Adrenal gland (tissue), 12 donors: ENCODE results near the gene PTK6. TPM values are rescaled to one million over a fixed set of nuclear protein-coding genes. Genes with fewer than 3 reads are reported as not detected.

Source experiments
- DNase-seq, 7 donors: peaks; one replicate each; pipeline ENCODE4 v3.0.0-alpha.2; 2019 to 2020
- H3K27ac ChIP-seq, 5 donors: fragments of 200-600 bp; sonication (generic) in 4 of 5; 1 replicate in 3 of 5; 2 replicates in 2 of 5; pipeline versions ENCODE4 v1.5.1 to v1.8.0; 2016 to 2020; ENCODE audit warnings: mild to moderate bottlenecking in 1 of 5
- H3K27me3 ChIP-seq: fragments of 200-600 bp; 2 replicates; pipeline ENCODE4 v1.8.0; 2021
- H3K36me3 ChIP-seq, 2 donors: fragments of 200-600 bp; replicated peaks in 1 of 2; 1 replicate in 1 of 2; 2 replicates in 1 of 2; pipeline versions ENCODE4 v1.5.1 to v1.8.0; 2018 to 2022
- H3K4me1 ChIP-seq, 2 donors: fragments of 200-600 bp; replicated peaks in 1 of 2; 1 replicate in 1 of 2; 2 replicates in 1 of 2; pipeline versions ENCODE4 v1.5.1 to v1.8.0; 2018 to 2021
- H3K4me3 ChIP-seq, 4 donors: fragments of 200-600 bp; sonication (generic) in 3 of 4; one replicate each; pipeline ENCODE4 v1.5.1; 2016 to 2018
- H3K9me3 ChIP-seq, 3 donors: fragments of 200-600 bp; sonication (generic) in 1 of 3; replicated peaks in 1 of 3; 1 replicate in 2 of 3; 2 replicates in 1 of 3; pipeline versions ENCODE4 v1.5.1 to v1.8.0; 2016 to 2021
- CTCF ChIP-seq, 6 experiments: fragments of 450-650 bp in 4 of 6; fragments of 200-600 bp in 2 of 6; sonication (generic) in 1 of 6; IDR thresholded peaks; 1 replicate in 5 of 6; 2 replicates in 1 of 6; pipeline versions ENCODE4 v1.5.1 to v1.8.0; 2016 to 2021; ENCODE audit warnings: antibody characterized with exemption in 6 of 6, mild to moderate bottlenecking in 2 of 6, moderate library complexity in 1 of 6
- POLR2A ChIP-seq, 2 donors: fragments of 450-650 bp; IDR thresholded peaks; one replicate each; pipeline ENCODE4 v1.6.1; 2017; ENCODE audit warnings: antibody characterized with exemption in 2 of 2, mild to moderate bottlenecking in 2 of 2, moderate library complexity in 1 of 2
- WGBS, 4 donors: extraction: QIAGEN DNeasy Blood & Tissue Kit in 2 of 4; methylation state at CpG; one replicate each; pipeline versions ENCODE4 v1.1.5 to v1.1.7; 2013 to 2017; 5-methylcytosine and 5-hydroxymethylcytosine counted together
- intact Hi-C, 2 donors: fragments of 100-400 bp; cut with DNase I; formaldehyde crosslinking; loops; one replicate each; pipeline versions ENCODE4 v1.14.1 to v1.15.0; 2022 to 2023
- polyA plus RNA-seq, 3 donors: library from polyadenylated mRNA; stranded (reverse); fragments of 200-250 nt in 2 of 3; fragments of 350-450 nt in 1 of 3; fragmentation: Illumina TruSeq in 1 of 3; extraction: RNeasy Lipid Tissue Mini Kit (QIAGEN cat#74804) in 1 of 3; gene quantifications; one replicate each; pipeline ENCODE4 v1.2.3, GENCODE V29; 2013 to 2014
- total RNA-seq, 9 donors: library from RNA; depleted of rRNA in 4 of 9; stranded (reverse); fragments of >200 nt in 4 of 9; fragments of 120-200 nt in 1 of 9; fragmentation: NEBNext Ultra II Directional in 1 of 9; extraction: Animal tissue kit (Norgen Biotek cat#: 25700) in 1 of 9; gene quantifications; one replicate each; pipeline versions ENCODE4 v1.1.0 to v1.2.4, GENCODE V29; 2013 to 2023
- donor health status: healthy with polysubstance abuse.
- donor health status: Bipolar disorder and iron deficiency.
- donor health status: DM: yes; HTN: yes; CAD: no.
- donor health status: DM: no; HTN: no; CAD: no.
- donor health status: DM: no; HTN: no; CAD: no.
- donor health status: DM: yes; HTN: yes; CAD: no.

Gene PTK6
- total and polyA plus RNA-seq, 12 donors, result 0.19 to 0.72 (median 0.36) TPM; not detected in 5

- H3K36me3 ChIP-seq, result no peaks in the 10 kb centered on the region
- no peaks in the 10 kb centered on the region for H3K4me1 ChIP-seq
- WGBS, 4 donors, result 45 to 58% (median 52%) methylated on average over 7 to 11 of the region's 11 CpGs
- H3K4me3 ChIP-seq, result no peak overlapping the region
- no peak overlapping the region for H3K27ac ChIP-seq
- H3K27me3 ChIP-seq, result peaks cover 10% of the 10 kb centered on the region
- no peak for TF ChIP-seq CTCF (IDR thresholded peaks at IDR 0.05)
- no peak for TF ChIP-seq POLR2A (IDR thresholded peaks at IDR 0.05)
- no peaks in the 10 kb centered on the region for H3K9me3 ChIP-seq
- intact Hi-C loops, result no loop called here
- DNase-seq, result no peak
Measured at GRCh38 chr20:63548542-63548941, 11.4 kb upstream of the PTK6 start.

- Histone ChIP-seq H3K27me3 (peaks cover 10% of the 10 kb centered on the region), H3K27ac (no peak within 1 kb of the TSS), H3K36me3 (no peaks in the 10 kb centered on the region), H3K4me1 (no peaks in the 10 kb centered on the region), H3K4me3 (no peak within 1 kb of the TSS), H3K9me3 (no peaks in the 10 kb centered on the region)
- no peak for TF ChIP-seq POLR2A (IDR thresholded peaks at IDR 0.05)
- no peak for TF ChIP-seq CTCF (IDR thresholded peaks at IDR 0.05)
- no peak for DNase-seq
- WGBS, 4 donors, result 57 to 87% (median 63%) methylated on average over 5 to 35 of the region's 35 CpGs
- intact Hi-C loops, result no loop called here
Measured at GRCh38 chr20:63547725-63548480, 10.7 kb upstream of the PTK6 start, which contains the start of gene SRMS. Gene SRMS (minus strand): TSS chr20:63547749. CDS start chr20:63547463, 286 bp downstream.

- intact Hi-C loops, result no loop called here
- TF ChIP-seq POLR2A (IDR thresholded peaks at IDR 0.05) (no peak), CTCF (IDR thresholded peaks at IDR 0.05) (no peak)
- 54 to 76% (median 65%) methylated on average over 16 to 58 of the region's 58 CpGs for WGBS, 4 donors
- H3K9me3 ChIP-seq, result no peaks in the 10 kb centered on the region
- no peaks in the 10 kb centered on the region for H3K4me1 ChIP-seq
- no peak for DNase-seq
- peaks cover 10% of the 10 kb centered on the region for H3K27me3 ChIP-seq
- no peak overlapping the region for H3K4me3 ChIP-seq
- H3K36me3 ChIP-seq, result no peaks in the 10 kb centered on the region
- no peak overlapping the region for H3K27ac ChIP-seq
Measured at GRCh38 chr20:63546956-63547724, 10.0 kb upstream of the PTK6 start.

- no peak for DNase-seq
- no peaks in the 10 kb centered on the region for H3K9me3 ChIP-seq
- no peak overlapping the region for H3K4me3 ChIP-seq
- intact Hi-C loops, result no loop called here
- no peaks in the 10 kb centered on the region for H3K36me3 ChIP-seq
- no peak for TF ChIP-seq POLR2A (IDR thresholded peaks at IDR 0.05)
- no peak for TF ChIP-seq CTCF (IDR thresholded peaks at IDR 0.05)
- no peaks in the 10 kb centered on the region for H3K4me1 ChIP-seq
- WGBS, 4 donors, result 78 to 84% (median 82%) methylated on average over 5 to 20 of the region's 20 CpGs
- peaks cover 10% of the 10 kb centered on the region for H3K27me3 ChIP-seq
- H3K27ac ChIP-seq, result no peak overlapping the region
Measured at GRCh38 chr20:63546256-63546955, 9.2 kb upstream of the PTK6 start.
